Nephron (organoid): ENCODE measurements around the gene ZNF280D.

ENCODE experiments used
- H3K27ac Mint-ChIP-seq, 3 experiments: 2 replicates each; pipeline ENCODE4 v1.8.0; 2020; ENCODE audit warnings: mixed read lengths in 3 of 3, mild to moderate bottlenecking in 2 of 3, moderate library complexity in 1 of 3
- H3K27me3 Mint-ChIP-seq: 2 replicates; pipeline ENCODE4 v1.8.0; 2021; ENCODE audit warnings: low read depth, mild to moderate bottlenecking, moderate library complexity, mixed read lengths
- H3K36me3 Mint-ChIP-seq: 2 replicates; pipeline ENCODE4 v1.8.0; 2020; ENCODE audit warnings: low read depth, mixed read lengths
- H3K4me1 Mint-ChIP-seq: 2 replicates; pipeline ENCODE4 v1.8.0; 2020; ENCODE audit warnings: mixed read lengths
- H3K4me3 Mint-ChIP-seq, 3 experiments: 2 replicates each; pipeline ENCODE4 v1.8.0; 2020; ENCODE audit warnings: mild to moderate bottlenecking in 3 of 3, mixed read lengths in 3 of 3, moderate library complexity in 2 of 3
- H3K9me3 Mint-ChIP-seq: 2 replicates; pipeline ENCODE4 v1.8.0; 2020; ENCODE audit warnings: mixed read lengths
- TF ChIP-seq, protein P1 (sequence below), 3 experiments: fragments of 200-600 bp; sonication (generic); IDR thresholded peaks; one replicate each; pipeline ENCODE4 v1.5.0; 2021; ENCODE audit warnings: antibody characterized with exemption in 3 of 3; ENCODE audit not compliant: unreplicated experiment in 3 of 3

ZNF280D gene

GRCh38 chr15:56765251-56765650 lies 31.9 kb upstream of the ZNF280D start:
- TF ChIP-seq, protein P1, sequence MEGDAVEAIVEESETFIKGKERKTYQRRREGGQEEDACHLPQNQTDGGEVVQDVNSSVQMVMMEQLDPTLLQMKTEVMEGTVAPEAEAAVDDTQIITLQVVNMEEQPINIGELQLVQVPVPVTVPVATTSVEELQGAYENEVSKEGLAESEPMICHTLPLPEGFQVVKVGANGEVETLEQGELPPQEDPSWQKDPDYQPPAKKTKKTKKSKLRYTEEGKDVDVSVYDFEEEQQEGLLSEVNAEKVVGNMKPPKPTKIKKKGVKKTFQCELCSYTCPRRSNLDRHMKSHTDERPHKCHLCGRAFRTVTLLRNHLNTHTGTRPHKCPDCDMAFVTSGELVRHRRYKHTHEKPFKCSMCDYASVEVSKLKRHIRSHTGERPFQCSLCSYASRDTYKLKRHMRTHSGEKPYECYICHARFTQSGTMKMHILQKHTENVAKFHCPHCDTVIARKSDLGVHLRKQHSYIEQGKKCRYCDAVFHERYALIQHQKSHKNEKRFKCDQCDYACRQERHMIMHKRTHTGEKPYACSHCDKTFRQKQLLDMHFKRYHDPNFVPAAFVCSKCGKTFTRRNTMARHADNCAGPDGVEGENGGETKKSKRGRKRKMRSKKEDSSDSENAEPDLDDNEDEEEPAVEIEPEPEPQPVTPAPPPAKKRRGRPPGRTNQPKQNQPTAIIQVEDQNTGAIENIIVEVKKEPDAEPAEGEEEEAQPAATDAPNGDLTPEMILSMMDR (IDR thresholded peaks at IDR 0.05; ENCODE audit: unreplicated experiment in 3 of 3), result no peak
- Mint-ChIP-seq H3K9me3 (no peaks in the 10 kb centered on the region), H3K36me3 (no peaks in the 10 kb centered on the region), H3K4me3 (no peak overlapping the region), H3K27me3 (no peaks in the 10 kb centered on the region), H3K27ac (peak overlapping the region in 2 of 3 experiments; percentile 60 to 77), H3K4me1 (peaks cover 16% of the 10 kb centered on the region)

GRCh38 chr15:56763141-56763895 lies 30.0 kb upstream of the ZNF280D start:
- TF ChIP-seq, protein P1 (IDR thresholded peaks at IDR 0.05; ENCODE audit: unreplicated experiment in 3 of 3), result no peak
- H3K9me3 Mint-ChIP-seq, result no peaks in the 10 kb centered on the region
- no peaks in the 10 kb centered on the region for H3K36me3 Mint-ChIP-seq
- H3K4me1 Mint-ChIP-seq, result peaks cover 18% of the 10 kb centered on the region
- no peak overlapping the region for H3K4me3 Mint-ChIP-seq
- no peak overlapping the region for H3K27ac Mint-ChIP-seq
- no peaks in the 10 kb centered on the region for H3K27me3 Mint-ChIP-seq

DNA sequence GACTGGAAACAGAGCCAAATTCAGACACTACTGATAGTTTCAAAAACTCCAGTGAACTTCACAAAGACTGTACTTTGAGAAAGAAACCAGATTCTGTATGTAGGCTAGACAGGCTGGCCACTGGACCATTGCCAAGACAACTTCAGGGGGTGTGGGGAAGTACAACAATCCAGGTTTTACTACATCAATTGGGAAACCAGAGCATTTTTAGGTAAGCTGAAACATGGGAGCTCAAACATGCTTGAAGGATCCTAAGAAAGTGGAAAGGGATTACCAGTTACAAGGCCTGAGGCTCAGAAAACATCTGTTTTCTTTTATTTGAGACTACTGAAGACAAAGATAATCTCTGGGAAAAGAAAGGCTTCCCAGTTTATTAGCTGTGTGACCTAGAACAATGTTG lies 26.9 kb upstream of the ZNF280D start:
- Mint-ChIP-seq H3K4me1 (peaks cover 14% of the 10 kb centered on the region), H3K27ac (peak overlapping the region in 2 of 3 experiments; percentile 6 to 22), H3K4me3 (no peak overlapping the region), H3K27me3 (no peaks in the 10 kb centered on the region), H3K36me3 (no peaks in the 10 kb centered on the region), H3K9me3 (no peaks in the 10 kb centered on the region)
- TF ChIP-seq, protein P1 (IDR thresholded peaks at IDR 0.05; ENCODE audit: unreplicated experiment in 3 of 3), result no peak

DNA sequence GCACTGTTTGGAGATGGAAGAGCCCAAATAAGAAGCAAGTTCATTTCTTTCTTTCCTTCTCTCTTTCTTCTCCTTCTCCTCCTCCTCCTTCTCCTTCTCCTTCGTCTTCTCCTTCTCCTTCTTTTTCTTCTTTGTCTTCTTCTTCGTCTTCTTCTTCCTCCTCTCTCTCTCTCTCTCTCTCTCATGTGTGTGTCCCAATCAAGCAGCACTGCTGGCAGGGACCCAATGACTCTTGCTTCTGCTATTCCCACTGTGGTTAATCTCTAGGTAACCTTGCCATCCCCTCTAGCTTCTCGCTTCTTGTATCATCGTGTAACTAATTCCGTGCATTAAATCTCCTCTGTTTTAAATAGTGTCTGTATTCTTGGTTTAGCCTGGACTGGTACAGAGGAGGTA lies 26.1 kb upstream of the ZNF280D start:
- Mint-ChIP-seq H3K9me3 (no peaks in the 10 kb centered on the region), H3K27me3 (no peaks in the 10 kb centered on the region), H3K4me1 (peaks cover 9% of the 10 kb centered on the region), H3K36me3 (no peaks in the 10 kb centered on the region), H3K27ac (no peak overlapping the region), H3K4me3 (no peak overlapping the region)
- TF ChIP-seq, protein P1 (IDR thresholded peaks at IDR 0.05; ENCODE audit: unreplicated experiment in 3 of 3), result no peak

- H3K4me1 Mint-ChIP-seq, result peaks cover 9% of the 10 kb centered on the region
- H3K27me3 Mint-ChIP-seq, result no peaks in the 10 kb centered on the region
- H3K27ac Mint-ChIP-seq, result no peak overlapping the region
- no peaks in the 10 kb centered on the region for H3K9me3 Mint-ChIP-seq
- H3K36me3 Mint-ChIP-seq, result no peaks in the 10 kb centered on the region
- TF ChIP-seq, protein P1 (IDR thresholded peaks at IDR 0.05; ENCODE audit: unreplicated experiment in 3 of 3), result no peak
- H3K4me3 Mint-ChIP-seq, result no peak overlapping the region
Observed at GRCh38 chr15:56758770-56759449, 25.6 kb upstream of the ZNF280D start.
